ENCODE measurements around the gene MRM3. TPM values are rescaled to one million over a fixed set of nuclear protein-coding genes. Genes with fewer than 3 reads are reported as not detected.
A peak's percentile ranks its signal among the peaks of the same experiment; 100 is the strongest.
"Not testable (repeated sequence)": the region's sequence is repeated elsewhere in the genome, so short reads cannot be mapped to it uniquely, and the experiment has no call there.

MRM3 gene
- polyA plus RNA-seq, 1 donor from 2014 or later: 32.2 TPM

DNA sequence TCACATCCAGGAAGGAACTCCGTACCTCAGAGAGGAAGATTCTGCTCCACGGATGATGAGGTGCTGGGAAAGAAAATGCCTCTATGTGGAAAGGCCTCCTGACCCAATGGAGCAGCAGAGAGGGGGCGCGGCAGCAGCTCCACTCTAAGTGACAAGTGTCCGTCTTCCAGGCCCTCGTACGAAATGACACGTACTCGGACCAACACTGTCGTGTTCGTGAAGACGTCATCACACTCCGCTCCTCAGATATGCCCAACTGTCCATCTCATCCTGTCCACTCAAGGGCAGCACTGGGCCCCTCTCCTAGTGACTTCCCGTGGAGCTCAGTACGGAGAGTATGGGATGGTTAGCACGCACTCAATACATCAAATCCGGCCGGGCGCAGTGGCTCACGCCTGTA, 32.2 kb downstream of the MRM3 start:
- Mint-ChIP-seq H3K9me3 (peaks cover 0 to 5% (median 0%) of the 10 kb centered on the region in 3 donors), H3K27me3 (peaks cover 11% of the 10 kb centered on the region), H3K36me3 (peaks cover 2% of the 10 kb centered on the region), H3K27ac (no peak overlapping the region), H3K4me1 (peaks cover 0 to 2% (median 0%) of the 10 kb centered on the region in 3 donors), H3K4me3 (peak overlapping the region in 1 of 4 donors; percentile 49)

DNA sequence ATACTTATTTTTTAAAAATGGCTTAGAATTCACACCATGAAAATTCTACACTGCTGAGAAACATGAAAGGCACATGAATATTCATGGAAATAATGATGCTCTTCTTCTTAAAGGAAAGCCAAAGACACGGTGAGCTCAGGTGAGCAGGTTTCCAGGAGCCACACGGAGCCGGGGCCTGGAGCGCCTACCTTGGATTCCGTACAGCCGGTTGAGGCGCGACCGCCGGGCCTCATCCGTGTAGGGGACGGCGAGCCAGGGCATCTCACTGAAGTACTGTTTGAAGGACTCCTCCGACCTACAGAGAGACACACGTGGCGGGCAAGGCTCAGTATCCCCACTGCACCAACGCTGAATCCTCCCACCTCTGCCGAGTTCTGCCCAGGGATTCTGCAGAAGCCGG, 37.1 kb downstream of the MRM3 start:
- H3K27ac Mint-ChIP-seq: no peak overlapping the region
- H3K27me3 Mint-ChIP-seq: peaks cover 9% of the 10 kb centered on the region
- H3K4me3 Mint-ChIP-seq: no peak overlapping the region
- H3K9me3 Mint-ChIP-seq: no peaks in the 10 kb centered on the region
- no peaks in the 10 kb centered on the region for H3K4me1 Mint-ChIP-seq
- H3K36me3 Mint-ChIP-seq: peaks cover 2% of the 10 kb centered on the region

DNA sequence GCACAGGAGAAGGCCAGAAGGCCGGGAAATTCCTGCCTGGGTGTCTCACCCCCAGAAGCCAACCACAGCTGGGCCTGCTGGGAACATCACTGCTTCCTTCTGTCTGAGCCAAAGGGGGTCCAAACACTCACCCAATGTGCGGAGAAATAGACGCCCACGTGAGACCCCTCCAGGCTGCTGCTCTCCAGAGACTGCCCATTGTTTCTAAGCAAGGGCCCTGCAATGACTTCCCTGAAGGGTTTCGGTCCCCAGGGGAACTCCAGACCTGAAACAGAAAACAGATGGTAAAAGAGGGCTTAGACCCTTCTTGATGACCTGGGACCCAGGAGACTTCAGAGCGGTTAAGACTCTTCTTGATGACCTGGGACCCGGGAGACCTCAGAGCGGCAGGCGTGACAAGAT, 41.3 kb downstream of the MRM3 start:
- Mint-ChIP-seq H3K27ac (no peak overlapping the region), H3K4me1 (no peaks in the 10 kb centered on the region), H3K4me3 (no peak overlapping the region), H3K27me3 (peaks cover 3% of the 10 kb centered on the region), H3K36me3 (no peaks in the 10 kb centered on the region), H3K9me3 (no peaks in the 10 kb centered on the region)

DNA sequence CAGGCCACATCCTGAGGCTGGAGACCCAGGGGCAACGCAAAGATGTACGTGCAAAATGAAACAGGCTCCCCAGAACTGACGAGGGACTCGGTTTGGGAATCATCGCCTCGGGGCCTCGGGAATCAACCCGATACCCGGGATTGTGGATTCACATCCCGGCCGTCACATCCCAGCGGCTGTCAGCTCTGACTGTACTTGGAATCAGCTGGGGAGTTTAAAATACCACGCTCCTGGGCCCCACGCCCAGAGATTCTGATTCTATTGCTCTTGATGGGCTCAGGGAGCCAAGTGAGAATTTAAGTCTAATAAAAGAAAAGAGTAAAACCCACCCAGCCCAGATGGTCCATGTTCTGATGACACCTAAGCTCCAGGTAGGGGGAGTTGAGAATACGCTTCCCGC, 42.2 kb downstream of the MRM3 start:
- Mint-ChIP-seq H3K36me3 (no peaks in the 10 kb centered on the region), H3K27ac (no peak overlapping the region), H3K4me3 (no peak overlapping the region), H3K27me3 (peaks cover 2% of the 10 kb centered on the region), H3K9me3 (no peaks in the 10 kb centered on the region), H3K4me1 (no peaks in the 10 kb centered on the region)

DNA sequence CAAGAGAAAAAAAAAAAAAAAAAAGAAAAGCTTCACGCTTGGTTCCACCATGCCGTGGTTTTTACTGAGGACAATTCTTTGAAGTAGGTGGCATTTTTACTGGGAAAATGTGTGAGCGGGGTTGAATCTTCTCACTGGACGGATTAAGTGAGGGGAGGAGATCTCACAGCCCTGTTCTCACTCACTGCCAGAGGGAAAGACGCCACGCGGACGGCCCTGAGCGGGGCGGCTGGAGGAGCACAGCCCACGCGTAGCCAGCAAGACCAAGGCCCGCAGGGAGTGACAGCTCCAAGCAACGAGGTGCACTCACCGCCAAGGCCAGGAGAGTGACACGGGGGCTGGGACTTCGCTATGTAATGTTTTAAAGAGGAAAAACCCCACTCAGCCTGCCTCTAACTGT, 43.1 kb downstream of the MRM3 start:
- H3K27me3 Mint-ChIP-seq: peaks cover 5% of the 10 kb centered on the region
- H3K9me3 Mint-ChIP-seq: no peaks in the 10 kb centered on the region
- H3K4me1 Mint-ChIP-seq: no peaks in the 10 kb centered on the region
- H3K36me3 Mint-ChIP-seq: no peaks in the 10 kb centered on the region
- H3K27ac Mint-ChIP-seq: peak overlapping the region in 1 of 3 donors; percentile 83
- H3K4me3 Mint-ChIP-seq: no peak overlapping the region

DNA sequence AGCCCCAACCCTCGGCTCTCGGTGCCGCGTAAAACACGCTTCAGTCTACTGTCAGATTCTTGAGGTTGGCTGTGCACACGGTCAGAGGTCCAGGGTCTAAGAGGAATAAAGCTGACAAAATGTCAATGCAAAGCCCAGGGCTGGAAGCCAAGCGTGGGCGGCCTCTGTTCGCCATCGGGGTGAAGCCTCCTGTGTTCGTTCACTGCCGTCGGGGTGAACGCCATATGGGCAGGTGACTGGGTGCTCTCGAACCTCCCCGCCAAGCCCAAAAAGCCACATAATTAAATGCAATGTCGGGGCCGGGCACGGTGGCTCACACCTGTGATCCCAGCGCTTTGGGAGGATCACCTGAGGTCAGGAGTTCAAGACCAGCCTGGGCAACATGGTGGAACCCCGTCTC, 44.6 kb downstream of the MRM3 start:
- Mint-ChIP-seq H3K36me3 (no peaks in the 10 kb centered on the region), H3K27me3 (peaks cover 5% of the 10 kb centered on the region), H3K9me3 (peaks cover 0 to under 1% (median under 1%) of the 10 kb centered on the region in 3 donors), H3K4me3 (no peak overlapping the region), H3K27ac (no peak overlapping the region), H3K4me1 (no peaks in the 10 kb centered on the region)

DNA sequence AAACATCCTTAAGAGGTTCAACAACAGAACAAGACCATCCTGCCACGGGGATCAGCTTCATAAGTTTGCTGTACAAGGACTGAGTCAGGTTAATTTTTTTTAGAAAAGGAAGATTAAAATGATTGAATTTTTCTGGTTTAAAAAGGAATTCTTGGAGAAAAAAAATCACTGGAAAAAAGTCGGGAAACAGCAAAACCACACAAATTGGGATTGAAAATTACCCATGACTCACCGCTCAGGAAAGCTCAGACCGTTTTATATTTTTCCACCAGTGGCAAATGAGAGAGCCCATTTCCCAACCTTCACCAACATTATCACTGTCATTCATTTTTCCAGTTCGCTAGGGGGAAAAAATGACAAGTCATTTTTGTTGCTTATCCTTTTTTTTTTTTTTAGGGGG, 46.6 kb downstream of the MRM3 start:
- Mint-ChIP-seq H3K27me3 (peaks cover 5% of the 10 kb centered on the region), H3K4me3 (no peak overlapping the region), H3K36me3 (no peaks in the 10 kb centered on the region), H3K27ac (no peak overlapping the region), H3K4me1 (no peaks in the 10 kb centered on the region), H3K9me3 (peaks cover 0 to 2% (median 2%) of the 10 kb centered on the region in 3 donors)

DNA sequence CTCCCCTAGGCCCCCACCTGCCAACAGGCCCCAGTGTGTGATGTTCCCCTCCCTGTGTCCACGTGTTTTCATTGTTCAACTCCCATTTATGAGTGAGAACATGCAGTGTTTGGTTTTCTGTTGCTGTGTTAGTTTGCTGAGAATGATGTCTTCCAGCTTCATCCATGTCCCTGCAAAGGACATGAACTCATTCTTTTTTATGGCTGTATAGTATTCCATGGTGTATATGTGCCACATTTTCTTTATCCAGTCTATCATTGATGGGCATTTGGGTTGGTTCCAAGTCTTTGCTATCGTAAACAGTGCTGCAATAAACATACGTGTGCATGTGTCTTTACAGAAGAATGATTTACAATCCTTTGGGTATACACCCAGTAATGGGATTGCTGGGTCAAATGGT, 47.5 kb downstream of the MRM3 start:
- not testable (repeated sequence) for H3K36me3 Mint-ChIP-seq, H3K4me3 Mint-ChIP-seq, H3K4me1 Mint-ChIP-seq, H3K27me3 Mint-ChIP-seq, H3K27ac Mint-ChIP-seq, H3K9me3 Mint-ChIP-seq

DNA sequence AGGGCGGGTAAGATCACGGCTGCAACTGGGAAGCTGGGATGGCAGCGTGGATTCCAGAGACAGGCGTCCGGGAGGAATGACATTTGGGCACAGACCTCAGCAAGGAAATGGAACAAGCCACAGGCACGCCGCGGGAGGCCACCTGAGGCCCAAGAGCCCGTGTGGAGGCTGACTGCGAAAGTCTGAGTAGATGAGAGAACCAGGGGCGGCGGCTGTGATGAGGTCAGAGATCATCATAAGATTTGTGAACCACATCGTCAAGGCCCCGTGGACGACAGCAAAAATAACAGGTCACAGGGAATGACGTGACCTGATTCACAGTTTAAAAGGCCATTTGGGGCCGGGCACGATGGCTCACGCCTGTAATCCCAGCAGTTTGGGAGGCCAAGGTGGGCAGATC, 48.2 kb downstream of the MRM3 start:
- Mint-ChIP-seq H3K36me3 (no peaks in the 10 kb centered on the region), H3K4me1 (no peaks in the 10 kb centered on the region), H3K27ac (no peak overlapping the region), H3K9me3 (peaks cover 0 to 2% (median 2%) of the 10 kb centered on the region in 3 donors), H3K4me3 (no peak overlapping the region), H3K27me3 (peaks cover 5% of the 10 kb centered on the region)

DNA sequence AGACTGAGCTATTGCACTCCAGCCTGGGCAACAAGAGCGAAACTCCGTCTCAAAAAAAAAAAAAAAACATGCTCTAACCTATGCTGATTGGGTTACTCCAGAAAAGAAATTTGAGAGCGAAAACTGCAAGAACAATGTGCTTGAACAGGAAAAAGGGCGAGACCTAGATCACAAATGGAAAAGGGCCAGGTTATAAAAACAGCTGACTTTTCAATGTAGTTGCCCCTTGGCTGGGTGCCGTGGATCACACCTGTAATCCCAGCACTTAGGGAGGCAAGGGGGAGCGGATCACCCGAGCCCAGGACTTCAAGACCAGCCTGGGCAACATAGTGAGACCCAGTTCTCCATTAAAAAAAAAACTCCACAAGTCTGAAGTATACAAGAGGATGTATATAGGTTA, 48.8 kb downstream of the MRM3 start:
- H3K9me3 Mint-ChIP-seq: peaks cover 0 to 2% (median 2%) of the 10 kb centered on the region in 3 donors
- no peak overlapping the region for H3K27ac Mint-ChIP-seq
- H3K27me3 Mint-ChIP-seq: peaks cover 5% of the 10 kb centered on the region
- H3K4me1 Mint-ChIP-seq: no peaks in the 10 kb centered on the region
- no peaks in the 10 kb centered on the region for H3K36me3 Mint-ChIP-seq
- no peak overlapping the region for H3K4me3 Mint-ChIP-seq

DNA sequence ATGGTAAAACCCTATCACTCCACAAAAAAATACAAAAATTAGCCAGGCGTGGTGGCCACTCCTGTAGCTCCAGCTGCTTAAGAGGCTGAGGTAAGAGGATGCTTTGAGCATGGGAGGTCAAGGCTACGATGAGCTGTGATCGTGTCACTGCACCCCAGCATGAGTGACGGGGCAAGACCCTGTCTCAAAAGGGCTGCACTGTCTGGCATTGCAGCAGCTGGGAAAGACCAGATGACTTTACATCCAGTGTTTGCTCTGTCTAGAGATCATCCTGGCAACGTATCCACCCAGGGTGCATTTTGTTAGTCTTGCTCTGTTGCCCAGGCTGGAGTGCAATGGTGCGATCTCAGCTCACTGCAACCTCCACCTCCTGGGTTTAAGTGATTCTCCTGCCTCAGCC, 52.0 kb downstream of the MRM3 start:
- H3K36me3 Mint-ChIP-seq: no peaks in the 10 kb centered on the region
- no peak overlapping the region for H3K27ac Mint-ChIP-seq
- H3K4me3 Mint-ChIP-seq: no peak overlapping the region
- H3K9me3 Mint-ChIP-seq: peaks cover 0 to 2% (median 2%) of the 10 kb centered on the region in 3 donors
- H3K4me1 Mint-ChIP-seq: no peaks in the 10 kb centered on the region
- peaks cover 3% of the 10 kb centered on the region for H3K27me3 Mint-ChIP-seq

DNA sequence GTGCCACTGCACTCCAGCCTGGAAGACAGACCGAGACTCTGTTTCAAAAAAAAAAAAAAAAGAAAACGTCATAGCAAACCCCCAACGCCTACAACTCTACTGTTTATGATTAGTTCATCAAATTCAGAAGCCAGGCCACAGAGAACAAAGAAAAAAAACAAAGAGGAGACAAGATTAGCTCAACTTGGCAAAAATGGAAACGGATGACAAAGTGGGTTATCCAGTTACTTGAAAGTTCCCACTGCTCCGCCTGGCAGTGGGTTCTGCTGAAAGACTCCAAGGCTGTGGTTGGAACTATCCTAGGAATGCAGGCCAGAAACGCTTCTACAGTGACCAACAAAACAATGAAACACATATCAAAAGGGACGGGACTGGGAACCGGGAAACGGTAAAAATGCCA, 53.1 kb downstream of the MRM3 start:
- H3K4me1 Mint-ChIP-seq: no peaks in the 10 kb centered on the region
- peaks cover 0 to 2% (median 2%) of the 10 kb centered on the region in 3 donors for H3K9me3 Mint-ChIP-seq
- no peaks in the 10 kb centered on the region for H3K36me3 Mint-ChIP-seq
- no peak overlapping the region for H3K4me3 Mint-ChIP-seq
- H3K27ac Mint-ChIP-seq: no peak overlapping the region
- no peaks in the 10 kb centered on the region for H3K27me3 Mint-ChIP-seq

DNA sequence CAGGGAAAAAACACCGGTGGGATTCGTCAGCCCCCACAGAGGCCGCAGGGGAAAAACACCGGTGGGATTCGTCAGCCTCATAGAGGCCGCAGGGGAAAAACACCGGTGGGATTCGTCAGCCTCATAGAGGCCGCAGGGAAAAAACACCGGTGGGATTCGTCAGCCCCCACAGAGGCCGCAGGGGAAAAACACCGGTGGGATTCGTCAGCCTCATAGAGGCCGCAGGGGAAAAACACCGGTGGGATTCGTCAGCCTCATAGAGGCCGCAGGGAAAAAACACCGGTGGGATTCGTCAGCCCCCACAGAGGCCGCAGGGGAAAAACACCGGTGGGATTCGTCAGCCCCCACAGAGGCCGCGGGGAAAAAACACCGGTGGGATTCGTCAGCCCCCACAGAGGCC, 53.6 kb downstream of the MRM3 start:
- not testable (repeated sequence) for H3K27ac Mint-ChIP-seq, H3K36me3 Mint-ChIP-seq, H3K27me3 Mint-ChIP-seq, H3K4me3 Mint-ChIP-seq, H3K4me1 Mint-ChIP-seq, H3K9me3 Mint-ChIP-seq

DNA sequence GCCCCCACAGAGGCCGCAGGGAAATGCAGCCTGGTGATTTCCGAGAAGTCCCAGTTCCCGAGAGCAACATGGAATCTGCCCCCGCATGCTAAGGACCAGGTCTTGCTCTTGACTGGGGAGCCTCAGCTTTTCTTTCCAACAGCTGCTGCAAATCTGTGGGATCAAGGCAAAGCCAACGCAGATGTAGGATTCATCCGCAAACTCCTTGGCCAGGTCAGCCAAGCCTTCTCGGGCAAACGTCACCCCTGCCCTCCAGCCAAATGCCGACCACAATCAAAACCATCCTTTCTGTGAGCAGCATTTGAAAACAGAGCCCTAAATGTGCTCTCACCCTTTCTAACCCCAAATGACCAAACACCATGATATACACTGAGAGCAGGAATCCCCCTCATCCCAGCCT, 54.0 kb downstream of the MRM3 start:
- peaks cover 0 to 2% (median 2%) of the 10 kb centered on the region in 3 donors for H3K9me3 Mint-ChIP-seq
- H3K4me1 Mint-ChIP-seq: no peaks in the 10 kb centered on the region
- no peaks in the 10 kb centered on the region for H3K36me3 Mint-ChIP-seq
- no peak overlapping the region for H3K27ac Mint-ChIP-seq
- H3K4me3 Mint-ChIP-seq: no peak overlapping the region
- H3K27me3 Mint-ChIP-seq: no peaks in the 10 kb centered on the region

DNA sequence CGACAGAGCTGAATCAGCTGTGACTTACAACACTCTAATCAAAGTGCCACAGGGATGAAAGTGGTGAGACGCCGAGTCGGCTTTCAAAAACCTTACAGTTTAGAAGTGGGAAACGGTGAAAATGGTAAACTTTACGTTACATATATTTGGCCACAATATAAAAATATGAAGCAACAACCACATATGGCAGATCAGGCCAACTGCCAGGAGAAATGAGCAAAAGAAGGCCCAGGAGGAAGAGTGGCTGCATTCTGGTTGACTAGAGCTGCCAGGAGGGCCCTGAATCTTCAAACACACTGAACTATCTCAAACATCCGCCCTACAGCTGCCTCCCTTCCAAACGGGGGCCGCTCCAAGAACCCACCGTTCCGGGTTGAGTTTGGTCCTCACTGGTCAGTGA, 56.3 kb downstream of the MRM3 start:
- H3K4me1 Mint-ChIP-seq: peaks cover 0 to 3% (median 0%) of the 10 kb centered on the region in 3 donors
- H3K4me3 Mint-ChIP-seq: no peak overlapping the region
- no peaks in the 10 kb centered on the region for H3K36me3 Mint-ChIP-seq
- no peak overlapping the region for H3K27ac Mint-ChIP-seq
- H3K27me3 Mint-ChIP-seq: peaks cover 3% of the 10 kb centered on the region
- H3K9me3 Mint-ChIP-seq: no peaks in the 10 kb centered on the region

DNA sequence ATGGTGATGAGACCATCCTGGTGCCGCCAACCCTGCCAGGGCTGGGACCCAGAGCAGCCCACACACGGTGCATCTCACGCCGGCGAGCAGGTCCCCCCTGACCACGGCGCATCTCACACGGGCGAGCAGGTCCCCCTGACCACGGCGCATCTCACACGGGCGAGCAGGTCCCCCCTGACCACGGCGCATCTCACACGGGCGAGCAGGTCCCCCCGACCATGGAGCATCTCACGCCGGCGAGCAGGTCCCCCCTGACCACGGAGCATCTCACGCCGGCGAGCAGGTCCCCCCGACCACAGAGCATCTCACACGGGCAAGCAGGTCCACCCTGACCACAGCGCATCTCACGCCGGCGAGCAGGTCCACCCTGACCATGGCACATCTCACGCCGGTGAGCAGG, 59.2 kb downstream of the MRM3 start:
- H3K27me3 Mint-ChIP-seq: peaks cover 11% of the 10 kb centered on the region
- no peaks in the 10 kb centered on the region for H3K36me3 Mint-ChIP-seq
- peaks cover 0 to 3% (median 0%) of the 10 kb centered on the region in 3 donors for H3K4me1 Mint-ChIP-seq

More for the DNA sequence above, 59.2 kb downstream of the MRM3 start:
- Mint-ChIP-seq H3K4me3 (no peak overlapping the region), H3K9me3 (no peaks in the 10 kb centered on the region), H3K27ac (no peak overlapping the region)
